ENCODE results near the gene CLK1. TPM values are rescaled to one million over a fixed set of nuclear protein-coding genes. Genes with fewer than 3 reads are reported as not detected.

Gene CLK1
- total RNA-seq, 1 donor from 2014 or later, result 203 TPM

- intact Hi-C loops (cut with micrococcal nuclease), result loop anchor here (1.0 to 10.0 kb wide), 17 partner anchors 53 to 1428 kb away; partner anchors contain the start of genes ALS2, C2orf69, CFLAR and CLK1
- peaks cover 34% of the 10 kb centered on the region for H3K4me1 Mint-ChIP-seq
- TF ChIP-seq CTCF (IDR thresholded peaks at IDR 0.05), result no peak
- no peak for ATAC-seq (ENCODE audit: low read depth)
- H3K9me3 Mint-ChIP-seq, result no peaks in the 10 kb centered on the region
- peak overlapping the region; percentile 99 for H3K27ac Mint-ChIP-seq
- H3K27me3 Mint-ChIP-seq, result no peaks in the 10 kb centered on the region
- ChIA-PET CTCF (interaction anchor here (0.9 kb wide), 1 partner anchor 98 kb away, joined by 5 read pairs; no protein-coding TSS in a partner anchor), POLR2A (interaction anchor here (0.6 to 1.4 kb wide), 11 partner anchors 16 to 306 kb away, joined by 3 to 41 read pairs (median 4); partner anchors contain the start of genes CFLAR, CLK1, KCTD18 and NIF3L1)
- peaks cover 34% of the 10 kb centered on the region for H3K36me3 Mint-ChIP-seq (ENCODE audit: low read depth)
- DNase-seq, result no peak
- H3K4me3 Mint-ChIP-seq, result peak overlapping the region; percentile 98
These were observed 53.5 kb downstream of the CLK1 start for GRCh38 chr2:200810998-200811332.

GRCh38 chr2:200810252-200810997 is 54.0 kb downstream of the CLK1 start:
- TF ChIP-seq CTCF (IDR thresholded peaks at IDR 0.05), result no peak
- peaks cover 28% of the 10 kb centered on the region for H3K36me3 Mint-ChIP-seq (ENCODE audit: low read depth)
- peak overlapping the region; percentile 99 for H3K27ac Mint-ChIP-seq
- peaks cover 34% of the 10 kb centered on the region for H3K4me1 Mint-ChIP-seq
- H3K4me3 Mint-ChIP-seq, result peak overlapping the region; percentile 98
- intact Hi-C loops (cut with micrococcal nuclease), result loop anchor here (2.0 to 10.0 kb wide), 7 partner anchors 303 to 1428 kb away; partner anchors contain the start of genes CFLAR, FZD7, MAIP1 and SUMO1
- ChIA-PET POLR2A (interaction anchor here (0.7 to 1.4 kb wide), 10 partner anchors 16 to 307 kb away, joined by 3 to 41 read pairs (median 4); partner anchors contain the start of genes CFLAR, CLK1, KCTD18 and NIF3L1), CTCF (no interaction called here)
- no peak for ATAC-seq (ENCODE audit: low read depth)
- DNase-seq, result no peak
- H3K27me3 Mint-ChIP-seq, result no peaks in the 10 kb centered on the region
- no peaks in the 10 kb centered on the region for H3K9me3 Mint-ChIP-seq

GRCh38 chr2:200809506-200810251 is 54.8 kb downstream of the CLK1 start:
- peaks cover 30% of the 10 kb centered on the region for H3K4me1 Mint-ChIP-seq
- H3K36me3 Mint-ChIP-seq (ENCODE audit: low read depth), result peaks cover 21% of the 10 kb centered on the region
- intact Hi-C loops (cut with micrococcal nuclease), result loop anchor here (2.0 to 10.0 kb wide), 7 partner anchors 302 to 1429 kb away; partner anchors contain the start of genes CFLAR, FZD7, MAIP1 and SUMO1
- DNase-seq, result no peak
- TF ChIP-seq CTCF (IDR thresholded peaks at IDR 0.05), result no peak
- H3K9me3 Mint-ChIP-seq, result no peaks in the 10 kb centered on the region
- no peak overlapping the region for H3K4me3 Mint-ChIP-seq
- peak overlapping the region; percentile 52 for H3K27ac Mint-ChIP-seq
- ChIA-PET CTCF (no interaction called here), POLR2A (interaction anchor here (0.5 to 1.3 kb wide), 2 partner anchors 55 to 100 kb away, joined by 3 read pairs; partner anchors contain the start of gene CLK1)
- ATAC-seq (ENCODE audit: low read depth), result no peak
- no peaks in the 10 kb centered on the region for H3K27me3 Mint-ChIP-seq

Other genes with a start within 250 kb of the CLK1 start
- 174 and 197 TPM in 2 replicates for gene BZW1, start 52.7 kb downstream of the CLK1 start, total RNA-seq
- gene PPIL3, start 24.4 kb upstream of the CLK1 start, total RNA-seq, result 43.5 and 52.5 TPM in 2 replicates
- gene NIF3L1, start 24.7 kb upstream of the CLK1 start, total RNA-seq, result 32.2 and 32.3 TPM in 2 replicates
- gene ORC2, start 99.0 kb upstream of the CLK1 start, total RNA-seq, result 36.8 and 38.1 TPM in 2 replicates
- 32.0 and 39.6 TPM in 2 replicates for gene HYCC2, start 207.0 kb upstream of the CLK1 start, total RNA-seq
- 85.4 and 94.2 TPM in 2 replicates for gene NDUFB3, start 207.3 kb upstream of the CLK1 start, total RNA-seq